ENCODE measurements around the gene TBC1D16. TPM values are rescaled to one million over a fixed set of nuclear protein-coding genes. Genes with fewer than 3 reads are reported as not detected.

Gene TBC1D16
- total RNA-seq, 1 donor from 2014 or later = 23.7 TPM

GRCh38 chr17:79913896-79914812 lies 121.5 kb downstream of the TBC1D16 start:
- H3K36me3 ChIP-seq (ENCODE audit: control insufficient read depth, insufficient read depth, low read length) = no peaks in the 10 kb centered on the region
- FAIRE-seq (no peak), DNase-seq (ENCODE audit: low read depth) (no peak)
- peaks cover 4% of the 10 kb centered on the region for H3K27me3 ChIP-seq (ENCODE audit: control insufficient read depth, insufficient read depth, low read length)
- no peak for TF ChIP-seq CTCF (IDR thresholded peaks at IDR 0.05; ENCODE audit: insufficient read depth, low read length, severe bottlenecking)
- no peak overlapping the region for H3K4me3 ChIP-seq (ENCODE audit: low read depth, low read length)

GRCh38 chr17:79913451-79913850 lies 122.2 kb downstream of the TBC1D16 start:
- no peak for TF ChIP-seq CTCF (IDR thresholded peaks at IDR 0.05; ENCODE audit: insufficient read depth, low read length, severe bottlenecking)
- Histone ChIP-seq H3K4me3 (ENCODE audit: low read depth, low read length) (no peak overlapping the region), H3K27me3 (ENCODE audit: control insufficient read depth, insufficient read depth, low read length) (peaks cover 4% of the 10 kb centered on the region), H3K36me3 (ENCODE audit: control insufficient read depth, insufficient read depth, low read length) (no peaks in the 10 kb centered on the region)
- DNase-seq (ENCODE audit: low read depth) = no peak
- FAIRE-seq = no peak

GRCh38 chr17:79912552-79913330 lies 122.9 kb downstream of the TBC1D16 start:
- DNase-seq (ENCODE audit: low read depth) (no peak), FAIRE-seq (no peak)

GRCh38 chr17:79911430-79912399 lies 124.0 kb downstream of the TBC1D16 start:
- no peak for TF ChIP-seq CTCF (IDR thresholded peaks at IDR 0.05; ENCODE audit: insufficient read depth, low read length, severe bottlenecking)

More at GRCh38 chr17:79912552-79913330, 122.9 kb downstream of the TBC1D16 start:
- H3K4me3 ChIP-seq (ENCODE audit: low read depth, low read length) = no peak overlapping the region
- H3K27me3 ChIP-seq (ENCODE audit: control insufficient read depth, insufficient read depth, low read length) = peaks cover 2% of the 10 kb centered on the region
- TF ChIP-seq CTCF (IDR thresholded peaks at IDR 0.05; ENCODE audit: insufficient read depth, low read length, severe bottlenecking) = no peak
- H3K36me3 ChIP-seq (ENCODE audit: control insufficient read depth, insufficient read depth, low read length) = no peaks in the 10 kb centered on the region

GRCh38 chr17:79910985-79911361 lies 124.7 kb downstream of the TBC1D16 start:
- Histone ChIP-seq H3K4me3 (ENCODE audit: low read depth, low read length) (no peak overlapping the region), H3K36me3 (ENCODE audit: control insufficient read depth, insufficient read depth, low read length) (no peaks in the 10 kb centered on the region), H3K27me3 (ENCODE audit: control insufficient read depth, insufficient read depth, low read length) (peaks cover 2% of the 10 kb centered on the region)
- no peak for DNase-seq (ENCODE audit: low read depth)
- TF ChIP-seq CTCF (IDR thresholded peaks at IDR 0.05; ENCODE audit: insufficient read depth, low read length, severe bottlenecking) = no peak
- no peak for FAIRE-seq

More at GRCh38 chr17:79911430-79912399, 124.0 kb downstream of the TBC1D16 start:
- H3K27me3 ChIP-seq (ENCODE audit: control insufficient read depth, insufficient read depth, low read length) = peaks cover 2% of the 10 kb centered on the region
- H3K36me3 ChIP-seq (ENCODE audit: control insufficient read depth, insufficient read depth, low read length) = no peaks in the 10 kb centered on the region
- FAIRE-seq (no peak), DNase-seq (ENCODE audit: low read depth) (no peak)
- no peak overlapping the region for H3K4me3 ChIP-seq (ENCODE audit: low read depth, low read length)

Data from bronchial epithelial cell (primary cell).